GM21529 (cell line): ENCODE data around the gene SCAMP5.

ENCODE experiments used
- ATAC-seq: cut with Tn5 transposase; IDR thresholded peaks from one replicate; pipeline ENCODE4 v1.9.1; 2021; ENCODE audit not compliant: unreplicated experiment

SCAMP5 gene

DNA sequence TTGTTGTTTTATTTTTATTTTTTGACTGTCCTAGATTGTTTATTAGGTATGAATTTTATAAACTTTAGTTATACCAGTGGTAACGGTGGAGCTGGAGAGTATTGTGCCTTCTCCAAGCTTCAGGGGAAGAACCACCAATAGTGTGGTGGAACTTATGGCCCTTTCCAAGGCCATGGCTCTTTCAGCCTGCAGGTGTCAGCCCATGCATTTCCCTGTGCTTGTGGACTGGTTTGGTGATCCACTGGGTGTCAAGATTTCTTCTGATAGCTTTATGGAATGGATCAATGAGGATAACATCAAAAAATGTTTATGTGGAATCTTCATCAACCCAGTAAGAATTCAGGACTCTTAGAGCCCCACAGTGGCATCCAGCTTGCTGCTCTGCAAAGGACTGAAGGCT is 19.2 kb upstream of the SCAMP5 start:
- ATAC-seq: no peak

DNA sequence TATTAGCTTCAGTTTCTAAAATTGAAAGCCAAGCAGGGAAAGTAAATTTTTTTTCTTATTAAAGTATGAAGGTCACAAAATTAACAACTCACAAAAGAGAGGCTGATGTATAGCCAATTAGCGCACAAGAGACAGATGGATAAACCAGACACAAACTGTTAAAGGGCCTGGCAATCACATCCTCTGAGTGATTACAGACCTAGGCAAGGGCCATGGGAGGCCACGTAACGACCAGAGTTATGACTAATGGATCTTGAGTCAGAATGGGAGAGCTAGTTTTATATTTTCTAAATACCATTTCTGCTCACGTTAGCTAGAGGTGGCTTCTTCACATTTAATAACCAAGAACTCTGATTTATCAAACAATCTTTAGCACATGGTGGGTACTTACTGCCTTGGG is 17.8 kb upstream of the SCAMP5 start:
- no peak for ATAC-seq

DNA sequence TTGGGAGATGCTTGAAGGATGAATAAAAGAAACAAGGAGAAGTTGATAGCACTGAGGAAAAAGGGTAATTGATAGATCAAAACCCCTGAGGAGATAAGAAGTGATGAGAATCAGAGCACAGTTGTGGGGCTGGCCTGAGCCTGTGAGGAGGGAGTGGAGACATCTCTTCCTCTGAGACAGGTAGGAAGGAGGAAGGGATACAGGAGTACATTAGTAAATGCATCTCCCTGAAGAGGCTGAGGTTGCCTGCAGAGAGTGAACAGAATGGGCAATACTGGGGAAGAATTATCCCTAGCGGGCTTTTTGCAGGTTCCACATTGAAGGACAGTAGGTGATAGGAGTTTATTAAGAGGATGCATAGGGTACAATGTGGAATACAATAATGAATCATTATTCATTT is 17.3 kb upstream of the SCAMP5 start:
- no peak for ATAC-seq

DNA sequence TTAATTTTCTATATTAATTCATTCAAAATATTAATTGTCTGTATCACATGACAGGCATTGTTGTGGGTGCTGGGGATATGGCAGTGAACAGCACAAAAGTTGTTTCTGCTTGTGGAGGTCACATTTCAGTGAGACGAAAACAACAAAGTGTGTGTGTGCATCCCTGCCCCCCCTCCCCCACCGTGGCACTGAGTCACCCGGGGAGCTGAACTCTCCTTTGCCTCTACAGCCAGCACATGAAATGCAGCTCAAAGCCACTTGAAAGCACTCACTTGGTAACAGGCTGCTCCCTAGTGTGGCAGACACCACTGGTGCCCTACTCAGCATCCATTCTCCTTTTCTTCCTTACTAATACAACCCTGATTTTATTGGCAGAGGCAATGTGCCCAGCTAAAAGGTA is 16.9 kb upstream of the SCAMP5 start:
- ATAC-seq: no peak

DNA sequence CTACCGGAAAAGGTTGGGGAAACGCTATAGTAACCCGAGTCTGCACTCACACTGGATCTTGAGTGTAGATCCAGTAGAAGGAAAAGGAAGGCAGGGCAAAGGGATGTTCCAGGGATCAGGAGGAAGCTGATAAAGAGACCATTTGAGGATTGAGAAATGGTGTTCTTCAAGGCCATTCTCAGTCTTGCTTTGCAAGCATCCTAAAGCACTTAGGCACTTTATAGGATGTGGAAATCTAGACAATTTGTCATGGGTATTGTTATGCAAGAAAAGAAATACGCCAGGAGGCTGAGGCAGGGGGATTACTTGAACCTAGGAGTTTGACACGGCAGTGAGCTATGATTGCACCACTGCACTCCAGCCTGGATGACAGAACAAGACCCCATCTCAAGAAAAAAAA is 13.2 kb upstream of the SCAMP5 start:
- no peak for ATAC-seq

DNA sequence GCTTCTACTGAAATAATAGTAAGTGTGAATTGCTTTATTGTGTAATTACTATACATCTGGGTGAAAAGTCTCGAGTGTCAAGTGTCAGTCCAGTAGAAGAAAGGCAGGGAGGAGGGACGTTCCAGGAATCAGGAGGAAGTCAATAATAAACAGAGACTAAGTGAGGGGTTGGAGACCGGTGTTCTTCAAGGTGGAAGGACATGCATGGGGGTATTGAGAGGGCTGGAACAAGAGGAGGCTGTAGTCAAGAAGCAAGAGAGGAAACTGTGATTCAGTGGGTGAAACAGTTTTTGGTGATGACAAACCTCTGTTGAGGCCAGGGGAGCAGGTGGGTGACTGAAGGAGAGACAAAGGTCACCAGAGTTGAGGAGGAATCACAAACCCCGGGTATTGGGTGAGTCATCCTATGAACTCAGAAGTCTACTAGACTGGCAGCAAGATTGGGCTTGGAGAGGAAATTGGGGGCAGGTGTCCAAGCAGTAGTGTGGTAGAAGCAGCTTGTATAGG is 11.6 kb upstream of the SCAMP5 start:
- peak; percentile 56 for ATAC-seq

DNA sequence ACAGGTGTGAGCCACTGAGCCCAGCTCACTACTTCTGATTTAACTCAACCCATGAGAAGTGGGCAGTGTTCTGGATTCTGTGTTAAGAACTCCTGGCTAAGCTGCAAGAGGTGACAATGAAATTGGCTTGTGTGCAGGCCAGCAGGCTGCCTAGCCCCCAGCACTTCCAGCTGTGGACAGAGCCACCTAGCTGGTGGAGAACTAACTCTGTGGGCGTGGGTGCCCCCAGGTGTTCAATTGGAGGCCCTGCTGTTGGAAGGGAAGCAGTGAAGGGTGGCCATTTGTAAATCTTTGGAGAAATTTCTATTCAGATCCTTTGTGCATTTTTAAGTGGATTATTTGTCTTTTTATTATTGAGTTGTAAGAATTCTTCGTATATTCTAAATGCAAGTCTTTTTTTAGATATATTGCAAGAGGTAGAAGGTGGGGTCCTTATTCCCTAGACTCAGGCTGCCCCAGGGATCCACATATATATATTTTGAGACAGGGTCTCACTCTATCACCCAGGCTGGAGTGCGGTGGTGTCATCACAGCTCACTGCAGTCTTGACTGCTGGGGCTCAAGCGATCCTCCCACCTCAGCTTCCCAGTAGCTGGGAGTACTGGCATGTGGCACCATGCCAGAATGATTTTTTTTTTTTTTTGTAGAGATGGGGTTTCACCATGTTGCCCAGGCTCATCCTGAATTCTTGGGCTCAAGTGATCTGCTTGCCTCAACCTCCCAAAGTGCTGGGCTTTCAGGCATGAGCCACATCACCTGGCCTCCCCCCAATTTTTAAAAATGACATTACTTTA is 7.2 kb upstream of the SCAMP5 start:
- no peak for ATAC-seq

DNA sequence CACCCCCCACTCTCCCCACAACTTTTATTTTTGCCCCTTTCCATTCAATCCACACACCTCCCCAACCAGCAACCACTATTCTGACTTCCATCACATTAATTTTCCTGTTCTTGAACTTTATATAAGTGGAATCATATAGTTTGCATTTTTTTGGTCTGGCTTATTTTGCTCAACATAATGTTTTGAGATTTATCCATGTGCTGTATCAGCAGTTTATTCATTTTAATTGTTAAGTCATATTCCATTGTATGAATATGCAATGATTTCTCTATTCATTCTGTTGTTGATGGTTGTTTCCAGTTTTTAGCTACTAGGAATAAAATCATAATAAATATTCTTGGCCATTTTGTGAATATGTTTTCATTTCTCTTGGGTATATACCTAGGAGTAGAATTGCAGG is 5.8 kb upstream of the SCAMP5 start:
- ATAC-seq: no peak

DNA sequence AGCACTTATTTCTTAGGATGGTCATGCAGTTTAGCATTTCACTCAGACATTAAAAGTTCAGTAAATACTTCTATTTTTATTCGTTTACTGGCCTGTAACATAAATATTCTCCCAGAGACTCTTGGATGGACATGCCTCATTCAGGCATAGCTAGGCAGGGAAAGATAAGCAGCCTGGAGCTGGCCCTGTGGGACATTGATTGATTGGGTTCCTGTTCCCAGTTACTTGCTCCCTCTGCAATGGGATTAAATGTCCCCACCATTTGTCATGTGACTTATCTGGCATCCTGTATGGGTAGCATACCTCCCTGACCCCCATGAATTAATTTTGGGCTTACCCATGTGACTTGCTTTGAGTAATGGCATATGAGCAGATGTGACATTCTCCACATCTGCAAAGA is 2.7 kb upstream of the SCAMP5 start:
- no peak for ATAC-seq

DNA sequence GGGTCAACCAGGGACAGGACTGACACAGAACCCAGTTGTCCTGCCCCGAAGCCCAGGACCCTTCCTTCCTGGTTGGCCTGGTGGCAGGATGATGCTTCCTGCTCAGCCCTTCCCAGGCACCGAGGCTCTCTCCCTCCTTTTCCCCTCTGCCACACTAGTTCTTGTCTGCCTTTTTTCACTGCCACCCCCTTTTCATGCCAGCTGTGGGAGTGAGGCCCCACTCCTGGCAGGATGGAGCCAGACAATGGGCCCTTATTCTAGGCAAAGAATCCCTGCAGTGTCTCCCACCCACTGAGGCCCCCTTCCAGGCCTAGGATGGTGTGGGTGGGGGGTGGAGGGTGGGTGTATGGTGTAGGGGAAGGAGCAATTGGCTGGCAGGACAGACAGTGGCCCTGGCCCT is 1.1 kb upstream of the SCAMP5 start:
- no peak for ATAC-seq

DNA sequence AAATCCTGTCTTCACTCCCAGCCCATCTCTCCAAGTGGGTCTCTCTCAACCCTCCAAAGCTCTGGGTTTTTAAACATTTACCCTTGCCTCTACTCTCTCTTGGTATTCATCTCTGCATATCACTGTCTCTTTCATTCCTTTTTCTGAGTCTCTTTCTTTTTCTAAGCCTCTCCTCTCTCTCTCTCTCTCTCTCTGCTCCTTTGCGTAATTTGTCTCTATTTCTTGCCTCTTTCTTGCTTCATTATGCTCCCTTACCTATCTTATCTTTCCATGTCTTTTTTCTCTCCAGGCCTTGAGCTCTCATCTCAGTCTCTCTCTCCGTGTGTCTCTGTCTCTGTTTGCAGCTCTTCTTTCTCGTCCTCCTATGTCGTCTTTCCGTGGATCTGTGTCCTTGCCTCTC is 678 bp upstream of the SCAMP5 start:
- ATAC-seq: no peak

DNA sequence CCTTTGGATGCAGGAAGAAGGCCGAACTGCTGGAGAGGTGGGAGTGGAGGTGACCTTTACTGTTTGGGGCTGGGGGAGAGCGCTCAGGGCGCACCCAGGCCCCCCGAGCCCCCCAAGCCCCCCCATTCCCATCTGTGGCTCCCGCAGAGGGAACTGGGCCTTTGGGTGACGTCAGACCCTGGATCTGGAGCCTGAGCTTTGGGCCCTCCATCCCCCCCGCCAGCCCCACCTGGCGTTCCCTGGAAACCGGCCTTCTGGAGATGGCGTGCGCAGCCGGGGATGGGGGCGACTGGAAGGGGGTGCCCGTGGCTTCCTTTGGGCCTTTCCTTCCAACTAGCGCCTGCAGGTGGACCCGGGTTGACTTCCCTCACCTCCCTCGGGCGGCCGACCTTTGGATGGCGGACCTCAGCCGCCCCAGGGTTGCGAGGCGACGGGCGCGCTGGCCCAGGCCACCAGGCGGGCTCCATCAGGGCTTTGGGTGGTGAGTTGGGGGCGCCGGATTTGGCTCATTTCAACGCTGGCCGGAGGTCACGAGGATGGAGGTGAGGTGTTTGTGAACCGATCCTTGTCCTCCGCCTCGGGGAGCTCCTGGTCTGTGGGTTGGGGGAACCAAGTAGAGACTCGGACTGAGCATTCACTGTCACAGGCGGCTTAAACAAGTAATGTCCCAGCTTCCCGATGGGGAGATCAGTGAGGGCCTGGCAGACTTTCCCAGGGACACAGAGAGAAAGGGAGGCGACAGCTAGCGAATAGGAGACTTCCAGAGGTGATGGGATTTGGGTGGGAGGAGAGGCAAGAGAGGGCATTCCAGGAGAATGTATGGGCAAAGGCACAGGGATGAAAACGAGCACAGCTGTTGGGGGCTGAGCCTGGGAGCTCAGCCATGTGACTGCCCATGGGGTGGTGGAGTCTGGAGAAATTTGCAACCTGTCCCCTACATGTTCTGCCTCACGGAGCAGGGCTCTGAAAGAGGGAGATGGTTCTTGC is 709 bp downstream of the SCAMP5 start:
- no peak for ATAC-seq

DNA sequence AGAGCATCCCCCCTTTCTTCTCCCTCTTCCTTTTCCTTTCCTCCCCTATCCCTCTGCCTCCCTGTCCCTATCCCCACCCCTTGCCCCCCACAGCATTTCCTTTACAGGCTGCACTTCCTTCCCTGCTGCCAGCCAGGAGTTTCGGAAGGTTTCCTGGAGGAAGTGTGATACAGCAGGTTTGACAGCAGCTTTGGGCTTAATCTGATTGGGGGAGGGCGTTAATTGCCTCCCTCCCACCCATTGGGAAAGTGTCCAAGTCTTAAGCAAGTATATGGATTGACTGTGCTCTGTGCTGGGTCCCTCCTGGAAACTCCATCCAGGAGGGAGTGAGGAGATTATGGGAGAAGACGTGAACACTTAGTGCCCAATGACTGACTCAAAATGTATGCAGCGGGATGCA is 1.8 kb downstream of the SCAMP5 start:
- ATAC-seq: no peak

DNA sequence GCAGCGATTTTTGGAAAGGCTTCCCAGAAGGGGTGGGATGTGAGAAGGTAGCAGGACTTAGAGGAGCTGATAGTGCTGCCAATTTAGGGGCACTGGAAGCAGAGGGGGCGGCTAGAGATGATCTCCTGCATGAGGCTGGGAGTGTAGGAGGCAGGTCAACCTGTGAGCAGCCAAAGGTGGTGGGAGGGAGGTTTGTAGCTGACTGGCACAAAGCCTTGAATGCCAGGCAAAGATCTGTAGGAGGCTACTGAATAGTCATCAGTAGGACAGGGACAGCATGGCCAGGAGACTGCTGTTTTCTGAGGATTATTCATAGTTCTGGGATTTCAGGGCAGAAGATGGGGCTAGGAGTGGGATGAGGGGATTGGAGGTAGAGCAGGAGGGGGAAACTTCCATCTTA is 2.2 kb downstream of the SCAMP5 start:
- ATAC-seq: no peak

DNA sequence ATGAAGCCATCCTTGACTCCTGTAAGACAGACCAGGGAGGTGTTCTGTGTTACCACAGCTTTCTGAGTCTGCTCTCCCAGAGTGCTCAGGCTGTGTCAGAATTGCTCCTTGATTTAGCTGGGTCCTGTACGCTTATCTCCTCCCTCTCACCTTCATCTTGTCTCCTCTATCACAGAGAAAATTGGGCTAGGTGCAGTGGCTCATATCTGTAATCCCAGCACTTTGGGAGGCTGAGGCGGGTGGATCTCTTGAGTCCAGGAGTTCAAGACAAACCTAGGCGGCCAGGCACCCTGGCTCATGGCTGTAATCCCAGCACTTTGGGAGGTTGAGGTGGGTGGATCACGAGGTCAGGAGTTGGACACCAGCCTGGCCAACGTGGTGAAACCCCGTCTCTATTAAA is 5.9 kb downstream of the SCAMP5 start:
- no peak for ATAC-seq

DNA sequence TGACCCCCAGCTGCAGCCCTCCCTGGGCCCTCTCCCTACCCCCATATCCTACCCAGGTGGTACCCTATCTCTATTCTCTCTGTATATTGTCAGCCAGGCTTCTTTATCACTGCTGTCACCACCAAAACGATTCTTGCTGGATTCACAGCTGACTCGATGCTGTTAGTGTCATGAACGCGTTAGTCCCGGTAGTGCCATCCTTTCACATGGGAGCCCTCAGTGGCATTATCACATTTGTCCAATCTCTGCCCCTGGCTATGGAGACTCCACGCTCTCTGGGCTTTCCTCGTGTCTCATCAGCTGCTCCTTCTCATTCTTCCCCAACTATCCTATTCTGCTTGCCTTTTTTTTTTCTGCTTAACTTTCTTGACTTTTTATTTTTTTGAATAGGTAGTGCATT is 7.0 kb downstream of the SCAMP5 start:
- ATAC-seq: no peak

DNA sequence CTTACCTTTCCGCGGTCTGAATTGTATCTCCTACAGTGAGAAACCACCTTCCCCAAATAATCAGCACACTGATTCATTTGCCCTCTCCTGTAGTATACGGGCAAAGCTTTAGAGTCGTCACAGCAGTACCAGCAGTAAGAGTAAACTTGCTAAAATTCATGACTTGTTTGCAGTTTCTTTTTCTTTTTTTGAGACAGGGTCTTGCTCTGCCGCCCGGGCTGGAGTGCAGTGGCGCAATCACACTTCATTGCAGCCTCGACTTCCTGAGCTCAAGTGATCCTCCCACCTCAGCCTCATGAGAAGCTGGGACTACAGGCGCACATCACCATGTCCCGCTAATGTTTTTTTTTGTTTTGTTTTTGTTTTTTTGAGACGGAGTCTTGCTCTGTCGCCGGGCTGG is 11.9 kb downstream of the SCAMP5 start:
- no peak for ATAC-seq

DNA sequence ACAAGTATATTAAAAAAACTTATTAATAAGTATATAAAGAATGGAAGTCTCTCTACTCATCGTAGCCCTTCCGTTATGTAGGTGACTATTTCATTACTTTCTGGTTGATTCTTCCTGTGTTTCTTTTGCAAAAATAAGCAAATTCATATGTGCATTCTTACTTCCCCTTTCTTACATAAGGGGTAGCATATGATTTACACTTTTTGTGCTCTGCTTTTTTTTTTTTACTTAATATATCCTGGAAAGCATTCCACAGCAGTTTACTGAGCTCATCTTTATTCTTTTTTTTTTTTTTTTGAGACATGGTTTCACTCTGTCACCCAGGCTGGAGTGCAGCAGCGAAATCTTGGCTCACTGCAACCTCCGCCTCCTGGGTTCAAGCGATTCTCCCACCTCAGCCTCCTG is 12.9 kb downstream of the SCAMP5 start:
- peak; percentile 33 for ATAC-seq

DNA sequence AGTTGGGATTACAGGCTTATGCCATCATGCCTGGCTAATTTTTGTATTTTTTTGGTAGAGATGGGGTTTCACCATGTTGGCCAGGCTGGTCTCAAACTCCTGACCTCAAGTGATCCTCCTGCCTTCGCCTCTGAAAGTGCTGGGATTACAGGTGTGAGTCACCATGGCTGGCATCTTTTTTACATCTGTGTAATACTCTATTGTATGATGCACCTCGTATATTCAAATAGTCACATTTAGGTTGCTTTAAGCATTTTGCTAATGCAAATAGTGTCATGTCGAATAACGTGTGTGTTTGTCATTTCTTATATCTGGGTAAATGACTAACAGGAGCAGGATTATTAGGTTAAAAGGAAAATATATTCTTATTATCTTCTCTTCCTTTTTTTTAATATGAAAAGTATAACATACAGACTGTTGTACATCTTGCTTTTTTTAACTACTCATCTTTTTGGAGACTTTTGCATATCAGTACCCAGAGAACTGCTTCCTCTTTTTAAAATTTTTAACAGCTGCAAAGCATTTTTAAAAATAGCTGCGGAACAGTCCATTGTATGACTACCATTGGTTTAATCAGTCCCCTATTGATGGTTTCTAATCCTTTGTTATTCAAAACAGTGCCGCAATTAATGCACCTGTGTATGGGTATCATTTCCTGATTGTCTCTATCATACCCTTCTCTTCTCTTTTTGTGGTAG is 13.4 kb downstream of the SCAMP5 start:
- peak; percentile 84 for ATAC-seq

DNA sequence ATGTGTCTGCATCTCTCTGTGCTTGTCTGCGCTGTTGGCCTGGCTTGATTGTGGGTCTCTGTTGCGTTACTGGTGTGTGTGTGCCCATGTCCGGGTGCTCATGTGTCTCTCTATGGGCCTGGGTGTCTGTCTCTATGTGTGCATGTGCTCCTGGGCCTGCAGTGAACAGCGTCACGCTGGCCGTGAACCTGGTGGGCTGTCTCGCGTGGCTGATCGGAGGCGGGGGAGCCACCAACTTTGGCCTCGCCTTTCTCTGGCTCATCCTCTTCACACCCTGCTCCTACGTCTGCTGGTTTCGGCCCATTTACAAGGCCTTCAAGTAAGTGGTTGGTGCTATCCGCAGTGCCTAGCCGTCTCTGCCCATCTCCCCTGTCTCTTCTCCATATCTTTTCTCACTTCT is 21.1 kb downstream of the SCAMP5 start:
- no peak for ATAC-seq

DNA sequence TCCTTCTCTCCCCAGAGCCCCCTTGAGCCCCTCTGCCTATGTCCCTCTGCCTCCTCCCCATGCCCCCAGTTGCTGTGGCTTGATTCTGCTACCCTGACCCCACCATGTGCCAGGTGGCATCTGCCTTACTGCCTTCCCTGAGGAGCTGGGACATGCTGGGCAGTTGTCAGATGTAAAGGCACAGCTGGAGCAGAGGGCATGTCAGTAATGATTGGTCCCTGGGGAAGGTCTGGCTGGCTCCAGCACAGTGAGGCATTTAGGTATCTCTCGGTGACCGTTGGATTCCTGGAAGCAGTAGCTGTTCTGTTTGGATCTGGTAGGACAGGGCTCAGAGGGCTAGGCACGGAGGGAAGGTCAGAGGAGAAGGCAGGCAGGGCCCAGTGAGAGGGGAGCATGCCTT is 24.6 kb downstream of the SCAMP5 start:
- ATAC-seq: no peak
